ENCODE data around the gene TENM3. TPM values are rescaled to one million over a fixed set of nuclear protein-coding genes. Genes with fewer than 3 reads are reported as not detected.

Gene TENM3
- total and polyA plus RNA-seq, 7 experiments from 2014 or later = not detected

GRCh38 chr4:182788201-182788600, 545.0 kb downstream of the TENM3 start:
- peaks cover 0 to 5% (median 0%) of the 10 kb centered on the region in 11 donors for H3K9me3 Mint-ChIP-seq
- H3K4me1 Mint-ChIP-seq = no peaks in the 10 kb centered on the region
- peaks cover 0 to 27% (median 11%) of the 10 kb centered on the region in 5 donors for H3K27me3 Mint-ChIP-seq
- no peak for ATAC-seq
- H3K27ac Mint-ChIP-seq = no peak overlapping the region
- H3K36me3 ChIP-seq (ENCODE audit: control insufficient read depth in 2 of 3, insufficient read depth in 3 of 3, low read length in 3 of 3) = no peaks in the 10 kb centered on the region
- POLR2A ChIA-PET = no interaction called here
- no peak overlapping the region for H3K4me3 ChIP-seq (ENCODE audit: low read length)
- H3K4me1 ChIP-seq (ENCODE audit: control insufficient read depth in 2 of 2, insufficient read depth in 2 of 2, low read length in 2 of 2) = no peaks in the 10 kb centered on the region
- H3K27ac ChIP-seq (ENCODE audit: low read depth, low read length) = no peak overlapping the region
- intact Hi-C loops (cut with micrococcal nuclease) = no loop called here
- no peaks in the 10 kb centered on the region for H3K9me3 ChIP-seq (ENCODE audit: control insufficient read depth in 2 of 3, low read length in 3 of 3)
- no peak overlapping the region for H3K4me3 Mint-ChIP-seq
- H3K27me3 ChIP-seq (ENCODE audit: control insufficient read depth in 2 of 2, insufficient read depth in 2 of 2, low read length in 2 of 2) = no peaks in the 10 kb centered on the region
- no peak for DNase-seq
- CTCF ChIA-PET = no interaction called here
- no peaks in the 10 kb centered on the region for H3K36me3 Mint-ChIP-seq

- H3K9me3 Mint-ChIP-seq = peaks cover 0 to 5% (median 0%) of the 10 kb centered on the region in 11 donors
- ATAC-seq (no peak), DNase-seq (no peak)
- Histone ChIP-seq H3K36me3 (ENCODE audit: control insufficient read depth in 2 of 3, insufficient read depth in 3 of 3, low read length in 3 of 3) (no peaks in the 10 kb centered on the region), H3K4me3 (ENCODE audit: low read length) (no peak overlapping the region), H3K9me3 (ENCODE audit: control insufficient read depth in 2 of 3, low read length in 3 of 3) (no peaks in the 10 kb centered on the region), H3K27ac (ENCODE audit: low read depth, low read length) (no peak overlapping the region), H3K27me3 (ENCODE audit: control insufficient read depth in 2 of 2, insufficient read depth in 2 of 2, low read length in 2 of 2) (no peaks in the 10 kb centered on the region), H3K4me1 (ENCODE audit: control insufficient read depth in 2 of 2, insufficient read depth in 2 of 2, low read length in 2 of 2) (no peaks in the 10 kb centered on the region)
- H3K27me3 Mint-ChIP-seq = peaks cover 0 to 30% (median 14%) of the 10 kb centered on the region in 5 donors
- ChIA-PET CTCF (no interaction called here), POLR2A (no interaction called here)
- H3K27ac Mint-ChIP-seq = no peak overlapping the region
- no peaks in the 10 kb centered on the region for H3K36me3 Mint-ChIP-seq
- intact Hi-C loops (cut with micrococcal nuclease) = no loop called here
- H3K4me3 Mint-ChIP-seq = no peak overlapping the region
- H3K4me1 Mint-ChIP-seq = no peaks in the 10 kb centered on the region
Measured at GRCh38 chr4:182789529-182789928, 546.3 kb downstream of the TENM3 start.

DNA sequence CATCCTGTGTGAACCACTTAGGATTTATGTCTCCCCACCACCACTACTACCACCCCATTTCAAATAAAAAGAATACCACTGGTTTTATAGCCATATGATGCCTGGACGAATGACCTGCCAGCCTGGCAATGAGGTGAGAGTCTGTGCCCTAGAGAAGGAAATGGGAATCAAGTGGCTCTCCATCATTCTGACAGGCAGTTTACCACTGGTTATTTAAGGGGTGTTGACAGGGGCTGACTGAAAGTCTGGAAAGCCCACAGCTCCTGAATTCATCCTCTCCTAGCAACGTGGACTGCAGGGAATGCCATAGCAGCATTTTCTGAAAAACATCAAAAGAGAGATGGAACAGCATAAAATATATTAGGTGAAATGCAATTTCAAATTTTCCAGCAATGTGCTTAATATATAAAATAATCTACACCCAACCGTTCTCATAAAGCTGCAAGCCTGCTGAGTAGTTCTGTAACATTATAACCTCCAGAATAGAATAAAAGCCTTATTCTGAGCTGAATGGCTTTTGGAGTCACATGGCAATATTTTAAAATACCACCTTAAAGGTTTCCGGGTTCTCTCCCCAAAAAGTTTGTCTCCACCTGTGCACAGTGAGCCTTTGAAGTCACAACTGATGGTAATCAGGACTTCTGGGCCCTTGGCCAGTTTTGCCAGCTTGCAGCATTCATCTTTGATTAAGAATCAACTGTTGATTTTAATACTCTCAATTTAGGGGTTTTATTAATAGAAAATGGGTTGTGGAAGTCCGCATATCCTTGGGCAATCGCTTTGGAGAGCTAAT, 552.4 kb downstream of the TENM3 start:
- H3K27ac Mint-ChIP-seq = no peak overlapping the region
- POLR2A ChIA-PET = no interaction called here
- no peaks in the 10 kb centered on the region for H3K36me3 ChIP-seq (ENCODE audit: control insufficient read depth in 2 of 3, insufficient read depth in 3 of 3, low read length in 3 of 3)
- H3K36me3 Mint-ChIP-seq = no peaks in the 10 kb centered on the region
- H3K4me1 Mint-ChIP-seq = peaks cover 0 to 2% (median 0%) of the 10 kb centered on the region in 7 donors
- no peak for ATAC-seq
- peaks cover 0 to 11% (median 0%) of the 10 kb centered on the region in 11 donors for H3K9me3 Mint-ChIP-seq
- no peak overlapping the region for H3K27ac ChIP-seq (ENCODE audit: low read depth, low read length)
- no peak overlapping the region for H3K4me3 Mint-ChIP-seq
- no peak overlapping the region for H3K4me3 ChIP-seq (ENCODE audit: low read length)
- CTCF ChIA-PET = no interaction called here
- H3K27me3 Mint-ChIP-seq = peaks cover 8 to 17% (median 10%) of the 10 kb centered on the region in 5 donors
- H3K27me3 ChIP-seq (ENCODE audit: control insufficient read depth in 2 of 2, insufficient read depth in 2 of 2, low read length in 2 of 2) = no peaks in the 10 kb centered on the region
- no peaks in the 10 kb centered on the region for H3K9me3 ChIP-seq (ENCODE audit: control insufficient read depth in 2 of 3, low read length in 3 of 3)
- no peaks in the 10 kb centered on the region for H3K4me1 ChIP-seq (ENCODE audit: control insufficient read depth in 2 of 2, insufficient read depth in 2 of 2, low read length in 2 of 2)
- DNase-seq = no peak
- intact Hi-C loops (cut with micrococcal nuclease) = loop anchor here in 1 of 2 donors (10.0 kb wide), 1 partner anchor 61 kb away; no protein-coding TSS in a partner anchor

GRCh38 chr4:182799515-182800215, 556.5 kb downstream of the TENM3 start:
- Histone ChIP-seq H3K27ac (ENCODE audit: low read depth, low read length) (no peak overlapping the region), H3K36me3 (ENCODE audit: control insufficient read depth in 2 of 3, insufficient read depth in 3 of 3, low read length in 3 of 3) (no peaks in the 10 kb centered on the region), H3K9me3 (ENCODE audit: control insufficient read depth in 2 of 3, low read length in 3 of 3) (no peaks in the 10 kb centered on the region), H3K27me3 (ENCODE audit: control insufficient read depth in 2 of 2, insufficient read depth in 2 of 2, low read length in 2 of 2) (no peaks in the 10 kb centered on the region), H3K4me3 (ENCODE audit: low read length) (no peak overlapping the region), H3K4me1 (ENCODE audit: control insufficient read depth in 2 of 2, insufficient read depth in 2 of 2, low read length in 2 of 2) (no peaks in the 10 kb centered on the region)
- intact Hi-C loops (cut with micrococcal nuclease) = loop anchor here (10.0 kb wide), 2 partner anchors 65 to 705 kb away; partner anchors contain the start of gene ING2 (in 1 of the 2)
- DNase-seq (no peak), ATAC-seq (no peak)
- POLR2A ChIA-PET = interaction anchor here (0.7 kb wide), 1 partner anchor 873 kb away, joined by 3 read pairs; no protein-coding TSS in a partner anchor
- Mint-ChIP-seq H3K27ac (no peak overlapping the region), H3K4me1 (peaks cover 0 to 2% (median 0%) of the 10 kb centered on the region in 7 donors), H3K36me3 (no peaks in the 10 kb centered on the region), H3K9me3 (peaks cover 0 to 6% (median 0%) of the 10 kb centered on the region in 11 donors), H3K27me3 (peaks cover 0 to 14% (median 8%) of the 10 kb centered on the region in 5 donors), H3K4me3 (no peak overlapping the region)
- CTCF ChIA-PET = no interaction called here

DNA sequence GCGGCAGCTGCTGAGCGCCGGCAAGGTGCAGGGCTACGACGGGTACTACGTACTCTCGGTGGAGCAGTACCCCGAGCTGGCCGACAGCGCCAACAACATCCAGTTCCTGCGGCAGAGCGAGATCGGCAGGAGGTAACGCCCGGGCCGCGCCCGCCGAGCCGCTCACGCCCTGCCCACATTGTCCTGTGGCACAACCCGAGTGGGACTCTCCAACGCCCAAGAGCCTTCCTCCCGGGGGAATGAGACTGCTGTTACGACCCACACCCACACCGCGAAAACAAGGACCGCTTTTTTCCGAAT, 557.0 kb downstream of the TENM3 start:
- Mint-ChIP-seq H3K36me3 (no peaks in the 10 kb centered on the region), H3K4me3 (no peak overlapping the region), H3K27ac (no peak overlapping the region), H3K27me3 (peaks cover 0 to 12% (median 3%) of the 10 kb centered on the region in 5 donors), H3K9me3 (peaks cover 0 to 1% (median 0%) of the 10 kb centered on the region in 11 donors), H3K4me1 (peaks cover 0 to 2% (median 0%) of the 10 kb centered on the region in 7 donors)
- DNase-seq (no peak), ATAC-seq (no peak)
- Histone ChIP-seq H3K4me3 (ENCODE audit: low read length) (no peak overlapping the region), H3K36me3 (ENCODE audit: control insufficient read depth in 2 of 3, insufficient read depth in 3 of 3, low read length in 3 of 3) (no peaks in the 10 kb centered on the region), H3K27ac (ENCODE audit: low read depth, low read length) (no peak overlapping the region), H3K9me3 (ENCODE audit: control insufficient read depth in 2 of 3, low read length in 3 of 3) (no peaks in the 10 kb centered on the region), H3K4me1 (ENCODE audit: control insufficient read depth in 2 of 2, insufficient read depth in 2 of 2, low read length in 2 of 2) (no peaks in the 10 kb centered on the region), H3K27me3 (ENCODE audit: control insufficient read depth in 2 of 2, insufficient read depth in 2 of 2, low read length in 2 of 2) (no peaks in the 10 kb centered on the region)
- ChIA-PET CTCF (no interaction called here), POLR2A (no interaction called here)
- intact Hi-C loops (cut with micrococcal nuclease) = loop anchor here in 1 of 2 donors (10.0 kb wide), 1 partner anchor 705 kb away; the partner anchor contains the start of gene ING2

DNA sequence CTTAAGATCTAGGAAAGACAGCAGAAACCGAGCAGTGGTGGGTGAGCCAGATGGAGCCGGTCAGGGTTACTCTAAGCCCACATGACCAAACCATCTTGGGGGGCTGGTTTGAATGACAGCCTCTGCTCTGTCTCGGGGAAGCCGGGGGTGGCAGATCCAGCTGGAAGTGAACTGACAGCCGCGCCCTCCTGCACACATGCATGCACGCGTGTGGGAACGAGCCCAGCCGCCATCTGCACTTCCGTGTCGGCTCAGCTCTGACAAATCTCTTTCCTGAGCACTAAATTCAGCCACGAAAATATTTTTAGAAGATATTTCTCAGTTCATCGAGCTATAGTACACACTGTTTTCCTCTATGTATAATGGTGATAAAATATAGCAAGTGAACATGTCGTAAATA, 558.4 kb downstream of the TENM3 start:
- peaks cover 0 to 7% (median 3%) of the 10 kb centered on the region in 7 donors for H3K4me1 Mint-ChIP-seq
- H3K36me3 ChIP-seq (ENCODE audit: control insufficient read depth in 2 of 3, insufficient read depth in 3 of 3, low read length in 3 of 3) = no peaks in the 10 kb centered on the region
- H3K4me3 Mint-ChIP-seq = no peak overlapping the region
- H3K4me1 ChIP-seq (ENCODE audit: control insufficient read depth in 2 of 2, insufficient read depth in 2 of 2, low read length in 2 of 2) = no peaks in the 10 kb centered on the region
- H3K9me3 Mint-ChIP-seq = peaks cover 0 to 1% (median 0%) of the 10 kb centered on the region in 11 donors
- ATAC-seq = no peak
- no peaks in the 10 kb centered on the region for H3K27me3 ChIP-seq (ENCODE audit: control insufficient read depth in 2 of 2, insufficient read depth in 2 of 2, low read length in 2 of 2)
- ChIA-PET POLR2A (no interaction called here), CTCF (no interaction called here)
- H3K27ac Mint-ChIP-seq = no peak overlapping the region
- no peaks in the 10 kb centered on the region for H3K36me3 Mint-ChIP-seq
- intact Hi-C loops (cut with micrococcal nuclease) = loop anchor here in 1 of 2 donors (10.0 kb wide), 1 partner anchor 703 kb away; the partner anchor contains the start of gene ING2
- H3K4me3 ChIP-seq (ENCODE audit: low read length) = no peak overlapping the region
- no peak overlapping the region for H3K27ac ChIP-seq (ENCODE audit: low read depth, low read length)
- DNase-seq = no peak
- H3K9me3 ChIP-seq (ENCODE audit: control insufficient read depth in 2 of 3, low read length in 3 of 3) = no peaks in the 10 kb centered on the region
- H3K27me3 Mint-ChIP-seq = peaks cover 0 to 17% (median 4%) of the 10 kb centered on the region in 5 donors
